Embryonic facial prominence (tissue), 1 donor: Measurements from ENCODE around the gene NME2.

Experiments used
- DNase-seq: peaks from one replicate; pipeline ENCODE4 v3.0.0-alpha.2; 2016; ENCODE audit errors: extremely low spot score

The NME2 gene

DNA sequence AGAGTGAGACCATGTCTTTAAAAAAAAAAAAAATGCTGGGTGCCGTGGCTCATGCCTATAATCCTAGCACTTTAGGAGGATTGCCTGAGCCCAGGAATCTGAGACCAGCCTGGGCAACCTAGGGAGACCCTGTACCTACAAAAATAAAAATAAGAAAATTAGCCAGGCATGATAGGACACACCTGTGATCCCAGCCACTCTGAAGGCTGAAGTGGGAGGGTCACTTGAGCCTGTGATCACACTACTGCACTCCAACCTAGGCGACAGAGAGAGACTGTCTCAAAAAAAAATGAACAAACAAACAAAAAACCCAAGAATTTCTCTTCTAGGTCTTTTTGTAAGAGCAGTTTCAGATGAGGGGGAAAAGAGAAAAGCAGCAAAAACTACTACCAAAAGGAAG lies 34.6 kb downstream of the NME2 start:
- no peak for DNase-seq

DNA sequence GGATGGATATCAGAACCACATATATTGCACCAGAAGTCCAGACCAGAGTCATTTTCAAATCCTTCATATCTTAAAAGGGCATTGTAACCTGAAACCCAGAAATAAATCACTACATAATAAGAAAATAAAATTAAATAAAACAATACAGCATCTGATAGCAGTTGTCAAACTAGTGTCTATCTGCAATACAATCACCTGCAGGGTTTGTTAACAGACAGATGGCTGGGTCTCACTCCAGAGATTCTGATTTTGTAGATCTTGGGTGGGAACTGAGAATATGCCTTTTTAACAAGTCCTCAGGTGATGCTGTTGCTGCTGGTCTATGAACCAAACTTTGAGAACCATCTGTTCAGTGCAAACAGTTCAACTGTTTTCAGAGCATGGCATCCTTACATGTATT lies 37.6 kb downstream of the NME2 start:
- DNase-seq, result no peak

DNA sequence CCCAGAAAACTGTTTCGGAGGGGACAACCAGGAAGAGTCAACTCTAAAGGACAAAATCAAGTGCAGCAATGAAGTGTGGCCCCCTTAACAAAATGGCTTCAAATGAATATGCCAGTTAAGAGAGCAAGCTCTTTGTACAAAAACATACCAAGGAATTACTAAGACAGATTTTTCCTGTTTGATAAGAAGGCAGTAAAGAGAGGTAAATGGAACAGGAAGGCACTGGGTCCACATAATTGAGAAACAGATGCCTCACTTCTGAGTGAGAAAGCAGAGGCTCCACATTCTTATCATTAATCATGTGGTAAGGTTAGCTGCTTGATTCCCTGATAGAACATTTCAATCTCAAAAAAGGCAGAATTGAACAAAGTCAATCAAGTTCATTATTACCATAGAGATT lies 48.7 kb downstream of the NME2 start:
- no peak for DNase-seq

DNA sequence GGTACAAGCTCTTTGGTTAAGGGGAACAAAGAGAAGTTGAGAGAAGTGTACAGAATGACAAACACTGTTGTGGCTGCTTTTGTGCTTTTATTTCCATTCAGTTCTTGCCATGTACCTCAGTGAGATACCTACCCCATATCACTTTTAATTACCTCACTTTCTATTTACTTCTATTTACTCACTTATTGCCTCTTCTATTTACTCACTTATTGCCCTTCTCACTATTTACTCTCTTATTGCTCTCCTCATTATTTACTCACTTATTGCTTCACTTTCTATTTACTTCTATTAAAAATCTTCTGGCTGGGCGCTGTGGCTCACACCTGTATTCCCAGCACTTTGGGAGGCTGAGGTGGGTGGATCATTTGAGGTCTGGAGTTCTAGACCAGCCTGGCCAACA lies 51.7 kb downstream of the NME2 start:
- no peak for DNase-seq

DNA sequence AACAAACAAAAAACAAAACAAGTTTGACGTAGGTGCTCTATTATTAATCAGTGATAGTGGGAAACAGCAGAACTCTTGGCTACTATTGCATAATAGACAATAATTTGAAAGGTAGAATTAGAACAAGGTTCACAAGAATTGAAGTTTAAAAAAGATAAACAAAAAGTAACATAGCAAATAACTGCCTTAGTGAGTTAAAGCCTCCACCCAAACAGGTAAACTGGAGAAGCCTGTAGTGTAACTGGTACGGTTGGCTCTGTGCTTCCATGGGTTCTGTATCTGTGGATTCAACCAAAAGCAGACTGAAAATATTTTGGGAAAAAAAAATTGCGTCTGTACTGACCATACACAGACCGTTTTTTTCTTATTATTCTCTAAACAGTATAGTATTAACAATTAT lies 55.1 kb downstream of the NME2 start:
- no peak for DNase-seq
